H1 (cell line): ENCODE results near the gene TRIM29. TPM values are rescaled to one million over a fixed set of nuclear protein-coding genes. Genes with fewer than 3 reads are reported as not detected.

Experiments
- CTCF ChIA-PET: fragments of 300-600 bp; sonication (Branson Sonifier 250); formaldehyde crosslinking; loops from one replicate; lab custom pipeline; 2021; ENCODE audit not compliant: partially characterized antibody; lab: Charles Lee
- POLR2A ChIA-PET: fragments of 300-600 bp; sonication (Branson Sonifier 250); formaldehyde crosslinking; loops from one replicate; lab custom pipeline; 2021; ENCODE audit warnings: inconsistent platforms; ENCODE audit not compliant: partially characterized antibody; lab: Charles Lee
- DNase-seq, 2 experiments: peaks; one replicate each; pipeline versions ENCODE4 v3.0.0 to v3.0.0-alpha.2; 2010 to 2022; ENCODE audit warnings: low spot score in 2 of 2, low read depth in 1 of 2, mixed read lengths in 1 of 2
- FAIRE-seq: peaks from 2 replicates; lab custom pipeline; 2011; peaks lifted over from hg19 to GRCh38; lab: Jason Lieb, UNC
- H2AFZ ChIP-seq: 2 replicates; pipeline ENCODE4 v1.8.1; 2012; ENCODE audit warnings: low read length, inconsistent platforms
- H2AK5ac ChIP-seq: 2 replicates; pipeline ENCODE4 v1.6.1; 2013; ENCODE audit warnings: low read depth, low read length
- H2BK120ac ChIP-seq: replicated peaks from 2 replicates; pipeline ENCODE3; 2013; ENCODE audit warnings: low read depth, low read length, inconsistent platforms
- H2BK12ac ChIP-seq: 2 replicates; pipeline ENCODE4 v1.6.1; 2013; ENCODE audit warnings: low read depth, low read length
- H2BK15ac ChIP-seq: 2 replicates; pipeline ENCODE4 v1.6.1; 2013; ENCODE audit warnings: low read length
- H2BK20ac ChIP-seq: 2 replicates; pipeline ENCODE4 v1.6.1; 2013; ENCODE audit warnings: low read length
- H2BK5ac ChIP-seq: 2 replicates; pipeline ENCODE4 v1.6.1; 2013; ENCODE audit warnings: low read depth, low read length
- H3K14ac ChIP-seq: 2 replicates; pipeline ENCODE4 v1.6.1; 2013; ENCODE audit warnings: inconsistent platforms; ENCODE audit not compliant: insufficient read length
- H3K18ac ChIP-seq: 2 replicates; pipeline ENCODE4 v1.6.1; 2013; ENCODE audit warnings: low read length; ENCODE audit errors: extremely low read depth
- H3K23ac ChIP-seq: 2 replicates; pipeline ENCODE4 v1.6.1; 2013; ENCODE audit warnings: inconsistent platforms; ENCODE audit not compliant: insufficient read length
- H3K23me2 ChIP-seq: 2 replicates; pipeline ENCODE4 v1.6.1; 2013; ENCODE audit warnings: low read depth, low read length
- H3K27ac ChIP-seq: 2 replicates; pipeline ENCODE4 v1.6.1; 2011; ENCODE audit warnings: low read depth, low read length, inconsistent platforms
- H3K27me3 ChIP-seq, 4 experiments: replicated peaks in 1 of 4; 1 replicate in 1 of 4; 2 replicates in 3 of 4; pipeline versions ENCODE4 v1.6.1 to v1.8.1; 2011 to 2013; ENCODE audit warnings: low read length in 3 of 4, mild to moderate bottlenecking in 3 of 4, inconsistent platforms in 2 of 4, mixed read lengths in 2 of 4, moderate library complexity in 1 of 4; ENCODE audit not compliant: control insufficient read depth in 3 of 4, insufficient read depth in 3 of 4; ENCODE audit errors: extremely low read depth in 1 of 4
- H3K36me3 ChIP-seq, 4 experiments: 2 replicates each; pipeline versions ENCODE4 v1.6.1 to v1.8.1; 2011 to 2013; ENCODE audit warnings: mild to moderate bottlenecking in 4 of 4, low read length in 3 of 4, moderate library complexity in 2 of 4, control low read depth in 1 of 4, inconsistent platforms in 1 of 4; ENCODE audit not compliant: insufficient read depth in 4 of 4, control insufficient read depth in 2 of 4
- H3K4ac ChIP-seq: replicated peaks from 2 replicates; pipeline ENCODE3; 2013; ENCODE audit warnings: low read length, low read depth, mixed read lengths, inconsistent platforms; ENCODE audit not compliant: insufficient read length
- H3K4me1 ChIP-seq, 4 experiments: replicated peaks in 1 of 4; 1 replicate in 1 of 4; 2 replicates in 3 of 4; pipeline versions ENCODE4 v1.6.1 to v1.8.1; 2011 to 2013; ENCODE audit warnings: low read length in 3 of 4, inconsistent platforms in 2 of 4, mixed read lengths in 1 of 4; ENCODE audit not compliant: insufficient read depth in 4 of 4, control insufficient read depth in 3 of 4
- H3K4me2 ChIP-seq, 2 experiments: 2 replicates each; pipeline versions ENCODE4 v1.6.1 to v1.8.1; 2011 to 2013; ENCODE audit warnings: low read depth in 2 of 2, low read length in 2 of 2, control low read depth in 1 of 2, inconsistent platforms in 1 of 2, mild to moderate bottlenecking in 1 of 2; ENCODE audit not compliant: insufficient read depth in 1 of 2
- H3K4me3 ChIP-seq, 4 experiments: fragments of 200-600, 300-600 bp in 1 of 4; sonication (generic), shearing (Covaris generic), sonication (Bioruptor Twin) in 1 of 4; 2 replicates each; pipeline versions ENCODE4 v1.5.1 to v1.8.1; 2011 to 2016; ENCODE audit warnings: low read length in 4 of 4, low read depth in 3 of 4, control low read depth in 2 of 4, inconsistent platforms in 2 of 4, mild to moderate bottlenecking in 2 of 4, mixed read lengths in 1 of 4, moderate library complexity in 1 of 4; ENCODE audit not compliant: insufficient read depth in 2 of 4; ENCODE audit errors: extremely low read depth in 1 of 4
- H3K56ac ChIP-seq: replicated peaks from 2 replicates; pipeline ENCODE3; 2013; ENCODE audit warnings: low read depth, mild to moderate bottlenecking, mixed read lengths, low read length, inconsistent platforms; ENCODE audit not compliant: insufficient read length
- H3K79me1 ChIP-seq: 2 replicates; pipeline ENCODE4 v1.6.1; 2013; ENCODE audit warnings: low read depth, low read length, control low read depth
- H3K79me2 ChIP-seq, 2 experiments: 2 replicates each; pipeline versions ENCODE4 v1.6.1 to v1.8.1; 2012 to 2013; ENCODE audit warnings: low read length in 2 of 2, mild to moderate bottlenecking in 2 of 2, inconsistent platforms in 1 of 2; ENCODE audit not compliant: insufficient read depth in 2 of 2, control insufficient read depth in 1 of 2
- H3K9ac ChIP-seq, 4 experiments: replicated peaks in 1 of 4; 1 replicate in 1 of 4; 2 replicates in 3 of 4; pipeline versions ENCODE4 v1.6.1 to v1.8.1; 2011 to 2013; ENCODE audit warnings: low read depth in 3 of 4, low read length in 3 of 4, control low read depth in 2 of 4, mild to moderate bottlenecking in 2 of 4, moderate library complexity in 2 of 4, inconsistent platforms in 1 of 4; ENCODE audit errors: extremely low read depth in 1 of 4
- H3K9me3 ChIP-seq, 2 experiments: 2 replicates each; pipeline versions ENCODE4 v1.6.1 to v1.8.1; 2012 to 2013; ENCODE audit warnings: mild to moderate bottlenecking in 2 of 2, moderate library complexity in 2 of 2, control low read depth in 1 of 2, inconsistent platforms in 1 of 2, low read depth in 1 of 2, low read length in 1 of 2, mixed read lengths in 1 of 2; ENCODE audit not compliant: insufficient read depth in 2 of 2
- H4K20me1 ChIP-seq, 2 experiments: replicated peaks in 1 of 2; 2 replicates each; pipeline versions ENCODE3 to v1.8.1; 2011 to 2013; ENCODE audit warnings: inconsistent platforms in 2 of 2, low read length in 2 of 2, mild to moderate bottlenecking in 1 of 2; ENCODE audit not compliant: insufficient read depth in 2 of 2, control insufficient read depth in 1 of 2
- H4K5ac ChIP-seq: 2 replicates; pipeline ENCODE4 v1.6.1; 2013; ENCODE audit warnings: low read length, low read depth, mixed read lengths, inconsistent platforms; ENCODE audit not compliant: insufficient read length
- H4K8ac ChIP-seq: 2 replicates; pipeline ENCODE4 v1.8.0; 2013; ENCODE audit warnings: mild to moderate bottlenecking, moderate library complexity, low read length, inconsistent platforms; ENCODE audit not compliant: insufficient read depth; ENCODE audit errors: extremely low read depth
- H4K91ac ChIP-seq: replicated peaks from 2 replicates; pipeline ENCODE3; 2013; ENCODE audit warnings: low read length, mixed read lengths, inconsistent platforms; ENCODE audit not compliant: insufficient read length
- GABPA ChIP-seq: IDR thresholded peaks from 2 replicates; pipeline ENCODE4 v1.6.1; 2011; ENCODE audit warnings: mild to moderate bottlenecking, low read length, moderate library complexity, borderline replicate concordance; ENCODE audit not compliant: insufficient read depth
- RAD21 ChIP-seq, 2 experiments: IDR thresholded peaks in 1 of 2; conservative IDR thresholded peaks in 1 of 2; 2 replicates each; pipeline ENCODE4 v1.6.1; 2011; ENCODE audit warnings: low read depth in 2 of 2, low read length in 2 of 2, improper control_type of control experiment in 1 of 2, inconsistent platforms in 1 of 2, mild to moderate bottlenecking in 1 of 2, moderate library complexity in 1 of 2
- WGBS, 2 experiments: shearing (Covaris generic) in 1 of 2; methylation state at CpG; one replicate each; pipeline versions ENCODE4 v1.1.6 to v1.1.7; 2013 to 2015; ENCODE audit warnings: low lambda C conversion rate in 2 of 2, mixed read lengths in 2 of 2, inconsistent platforms in 1 of 2, low coverage in 1 of 2, missing lambda C conversion rate in 1 of 2; ENCODE audit not compliant: insufficient replicate concordance in 2 of 2, insufficient coverage in 1 of 2, insufficient read length in 1 of 2; ENCODE audit errors: extremely low coverage in 1 of 2, missing lambda C conversion rate in 1 of 2; 5-methylcytosine and 5-hydroxymethylcytosine counted together
- polyA plus RNA-seq, 7 experiments: library from polyadenylated mRNA; depleted of rRNA in 3 of 7; stranded (reverse) in 5 of 7; unstranded in 2 of 7; fragments of >200 nt in 5 of 7; fragments of 200-250 nt in 2 of 7; gene quantifications; 1 replicate in 5 of 7; 2 replicates in 1 of 7; 4 replicates in 1 of 7; pipeline versions ENCODE4 v1.2.1 to v1.2.3, GENCODE V29; 2011 to 2013; ENCODE audit warnings: missing spikeins in 2 of 7, mixed read lengths in 2 of 7
- total RNA-seq: library from RNA; stranded (reverse); fragmentation: NEBNext Ultra II Directional; extraction: Animal tissue kit (Norgen Biotek cat#: 25700); gene quantifications from 2 replicates; pipeline ENCODE4 v1.2.1, GENCODE V29; 2021
- TF ChIP-seq, protein P1 (sequence below): IDR thresholded peaks from 2 replicates; pipeline ENCODE4 v1.6.1; 2012; ENCODE audit warnings: low read length, inconsistent platforms

TRIM29 gene
- total and polyA plus RNA-seq, 2 of the 8 experiments (the other 6 are each of a cell fraction or from before 2014, with no cell fraction given), result 0.17 to 0.43 TPM

DNA sequence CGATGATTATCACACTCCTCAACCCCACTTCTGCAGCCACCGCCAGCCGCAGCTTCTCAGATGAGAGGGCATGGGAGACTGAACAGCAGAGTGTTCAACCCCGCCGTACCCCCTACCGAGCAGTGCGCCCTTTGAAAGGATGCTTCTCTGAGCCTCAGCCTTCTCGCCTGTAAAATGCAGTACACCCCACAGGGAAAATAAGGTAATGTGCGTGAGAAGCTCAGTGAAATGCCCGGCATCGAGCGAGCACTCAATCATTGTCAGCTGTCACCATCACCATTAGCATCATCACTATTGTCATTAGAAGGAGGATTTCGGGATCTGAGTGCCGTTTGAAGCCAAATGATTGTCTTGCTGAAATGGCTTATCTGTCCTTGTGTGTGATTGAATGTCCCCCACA lies 13.6 kb downstream of the TRIM29 start:
- Histone ChIP-seq H3K36me3 (no peaks in the 10 kb centered on the region), H4K20me1 (no peaks in the 10 kb centered on the region), H3K14ac (no peak overlapping the region), H2BK5ac (no peak overlapping the region), H4K5ac (no peak overlapping the region), H3K18ac (no peak overlapping the region), H2BK20ac (no peak overlapping the region), H2BK120ac (no peak overlapping the region), H3K27me3 (peaks cover 0 to 2% (median 0%) of the 10 kb centered on the region in 4 experiments; a peak in 3 of 7 replicates), H4K8ac (no peak overlapping the region), H3K23ac (no peak overlapping the region), H2BK12ac (no peak overlapping the region), H3K9ac (no peak overlapping the region), H3K9me3 (peaks cover 0 to 7% of the 10 kb centered on the region in 2 experiments; a peak in 1 of 4 replicates), H3K4me2 (no peak overlapping the region), H2AK5ac (no peak overlapping the region), H3K4me1 (no peaks in the 10 kb centered on the region; a peak in 1 of 7 replicates), H2AFZ (no peak overlapping the region), H3K4ac (no peak overlapping the region), H3K56ac (no peak overlapping the region), H3K23me2 (no peaks in the 10 kb centered on the region), H3K27ac (no peak overlapping the region), H3K79me2 (no peaks in the 10 kb centered on the region), H4K91ac (no peak overlapping the region), H3K79me1 (no peaks in the 10 kb centered on the region), H2BK15ac (no peak overlapping the region), H3K4me3 (no peak overlapping the region)
- CTCF ChIA-PET, result interaction anchor here (0.5 to 1.4 kb wide), 3 partner anchors 16 to 434 kb away, joined by 3 to 6 read pairs (median 5); no protein-coding TSS in a partner anchor
- POLR2A ChIA-PET, result no interaction called here
- no peak for DNase-seq
- TF ChIP-seq, protein P1, sequence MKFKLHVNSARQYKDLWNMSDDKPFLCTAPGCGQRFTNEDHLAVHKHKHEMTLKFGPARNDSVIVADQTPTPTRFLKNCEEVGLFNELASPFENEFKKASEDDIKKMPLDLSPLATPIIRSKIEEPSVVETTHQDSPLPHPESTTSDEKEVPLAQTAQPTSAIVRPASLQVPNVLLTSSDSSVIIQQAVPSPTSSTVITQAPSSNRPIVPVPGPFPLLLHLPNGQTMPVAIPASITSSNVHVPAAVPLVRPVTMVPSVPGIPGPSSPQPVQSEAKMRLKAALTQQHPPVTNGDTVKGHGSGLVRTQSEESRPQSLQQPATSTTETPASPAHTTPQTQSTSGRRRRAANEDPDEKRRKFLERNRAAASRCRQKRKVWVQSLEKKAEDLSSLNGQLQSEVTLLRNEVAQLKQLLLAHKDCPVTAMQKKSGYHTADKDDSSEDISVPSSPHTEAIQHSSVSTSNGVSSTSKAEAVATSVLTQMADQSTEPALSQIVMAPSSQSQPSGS, result no peak
- TF ChIP-seq GABPA, result no peak
- no peak for TF ChIP-seq RAD21 (IDR thresholded peaks at IDR 0.05 in 1 of 2, conservative IDR thresholded peaks at IDR 0.05 in 1 of 2; ENCODE audit: low read depth in 2 of 2, low read length in 2 of 2)
- no peak for FAIRE-seq
- 88% methylated on average over 14 of the region's 14 CpGs; no CpG with 5 or more reads in 1 of the 2 experiments for WGBS, 2 experiments
